ENCODE results near the gene NDST1.

GRCh38 chr5:150498501-150498900 is 9.4 kb upstream of the NDST1 start:
- TF ChIP-seq GABPA (IDR thresholded peaks at IDR 0.05; ENCODE audit: low read depth) (no peak), RAD21 (IDR thresholded peaks at IDR 0.05; ENCODE audit: insufficient read depth, low read depth, low read length) (no peak), ATF2 (IDR thresholded peaks at IDR 0.05; ENCODE audit: low read length) (no peak), NFXL1 (IDR thresholded peaks at IDR 0.05; ENCODE audit: borderline replicate concordance) (no peak), CBFB (IDR thresholded peaks at IDR 0.05; ENCODE audit: low read depth) (no peak), POLR2AphosphoS5 (IDR thresholded peaks at IDR 0.05; ENCODE audit: low read length) (no peak), PRDM15 (CRISPR knock-in tag; IDR thresholded peaks at IDR 0.05) (no peak), REST (IDR thresholded peaks at IDR 0.05; ENCODE audit: low read depth, low read length) (no peak)
- TF ChIP-seq, protein P1, sequence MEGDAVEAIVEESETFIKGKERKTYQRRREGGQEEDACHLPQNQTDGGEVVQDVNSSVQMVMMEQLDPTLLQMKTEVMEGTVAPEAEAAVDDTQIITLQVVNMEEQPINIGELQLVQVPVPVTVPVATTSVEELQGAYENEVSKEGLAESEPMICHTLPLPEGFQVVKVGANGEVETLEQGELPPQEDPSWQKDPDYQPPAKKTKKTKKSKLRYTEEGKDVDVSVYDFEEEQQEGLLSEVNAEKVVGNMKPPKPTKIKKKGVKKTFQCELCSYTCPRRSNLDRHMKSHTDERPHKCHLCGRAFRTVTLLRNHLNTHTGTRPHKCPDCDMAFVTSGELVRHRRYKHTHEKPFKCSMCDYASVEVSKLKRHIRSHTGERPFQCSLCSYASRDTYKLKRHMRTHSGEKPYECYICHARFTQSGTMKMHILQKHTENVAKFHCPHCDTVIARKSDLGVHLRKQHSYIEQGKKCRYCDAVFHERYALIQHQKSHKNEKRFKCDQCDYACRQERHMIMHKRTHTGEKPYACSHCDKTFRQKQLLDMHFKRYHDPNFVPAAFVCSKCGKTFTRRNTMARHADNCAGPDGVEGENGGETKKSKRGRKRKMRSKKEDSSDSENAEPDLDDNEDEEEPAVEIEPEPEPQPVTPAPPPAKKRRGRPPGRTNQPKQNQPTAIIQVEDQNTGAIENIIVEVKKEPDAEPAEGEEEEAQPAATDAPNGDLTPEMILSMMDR (IDR thresholded peaks at IDR 0.05 in 2 of 3, conservative IDR thresholded peaks at IDR 0.05 in 1 of 3; ENCODE audit: control insufficient read depth in 2 of 3, extremely low read depth in 1 of 3, insufficient read depth in 1 of 3, low read depth in 3 of 3, low read length in 3 of 3), result no peak
- TF ChIP-seq, protein P2, sequence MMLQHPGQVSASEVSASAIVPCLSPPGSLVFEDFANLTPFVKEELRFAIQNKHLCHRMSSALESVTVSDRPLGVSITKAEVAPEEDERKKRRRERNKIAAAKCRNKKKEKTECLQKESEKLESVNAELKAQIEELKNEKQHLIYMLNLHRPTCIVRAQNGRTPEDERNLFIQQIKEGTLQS (IDR thresholded peaks at IDR 0.05; ENCODE audit: borderline replicate concordance, extremely low read depth, low read depth, low read length), result no peak
- TF ChIP-seq, protein P3, sequence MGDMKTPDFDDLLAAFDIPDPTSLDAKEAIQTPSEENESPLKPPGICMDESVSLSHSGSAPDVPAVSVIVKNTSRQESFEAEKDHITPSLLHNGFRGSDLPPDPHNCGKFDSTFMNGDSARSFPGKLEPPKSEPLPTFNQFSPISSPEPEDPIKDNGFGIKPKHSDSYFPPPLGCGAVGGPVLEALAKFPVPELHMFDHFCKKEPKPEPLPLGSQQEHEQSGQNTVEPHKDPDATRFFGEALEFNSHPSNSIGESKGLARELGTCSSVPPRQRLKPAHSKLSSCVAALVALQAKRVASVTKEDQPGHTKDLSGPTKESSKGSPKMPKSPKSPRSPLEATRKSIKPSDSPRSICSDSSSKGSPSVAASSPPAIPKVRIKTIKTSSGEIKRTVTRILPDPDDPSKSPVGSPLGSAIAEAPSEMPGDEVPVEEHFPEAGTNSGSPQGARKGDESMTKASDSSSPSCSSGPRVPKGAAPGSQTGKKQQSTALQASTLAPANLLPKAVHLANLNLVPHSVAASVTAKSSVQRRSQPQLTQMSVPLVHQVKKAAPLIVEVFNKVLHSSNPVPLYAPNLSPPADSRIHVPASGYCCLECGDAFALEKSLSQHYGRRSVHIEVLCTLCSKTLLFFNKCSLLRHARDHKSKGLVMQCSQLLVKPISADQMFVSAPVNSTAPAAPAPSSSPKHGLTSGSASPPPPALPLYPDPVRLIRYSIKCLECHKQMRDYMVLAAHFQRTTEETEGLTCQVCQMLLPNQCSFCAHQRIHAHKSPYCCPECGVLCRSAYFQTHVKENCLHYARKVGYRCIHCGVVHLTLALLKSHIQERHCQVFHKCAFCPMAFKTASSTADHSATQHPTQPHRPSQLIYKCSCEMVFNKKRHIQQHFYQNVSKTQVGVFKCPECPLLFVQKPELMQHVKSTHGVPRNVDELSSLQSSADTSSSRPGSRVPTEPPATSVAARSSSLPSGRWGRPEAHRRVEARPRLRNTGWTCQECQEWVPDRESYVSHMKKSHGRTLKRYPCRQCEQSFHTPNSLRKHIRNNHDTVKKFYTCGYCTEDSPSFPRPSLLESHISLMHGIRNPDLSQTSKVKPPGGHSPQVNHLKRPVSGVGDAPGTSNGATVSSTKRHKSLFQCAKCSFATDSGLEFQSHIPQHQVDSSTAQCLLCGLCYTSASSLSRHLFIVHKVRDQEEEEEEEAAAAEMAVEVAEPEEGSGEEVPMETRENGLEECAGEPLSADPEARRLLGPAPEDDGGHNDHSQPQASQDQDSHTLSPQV (IDR thresholded peaks at IDR 0.05), result no peak
- TF ChIP-seq, protein P4, sequence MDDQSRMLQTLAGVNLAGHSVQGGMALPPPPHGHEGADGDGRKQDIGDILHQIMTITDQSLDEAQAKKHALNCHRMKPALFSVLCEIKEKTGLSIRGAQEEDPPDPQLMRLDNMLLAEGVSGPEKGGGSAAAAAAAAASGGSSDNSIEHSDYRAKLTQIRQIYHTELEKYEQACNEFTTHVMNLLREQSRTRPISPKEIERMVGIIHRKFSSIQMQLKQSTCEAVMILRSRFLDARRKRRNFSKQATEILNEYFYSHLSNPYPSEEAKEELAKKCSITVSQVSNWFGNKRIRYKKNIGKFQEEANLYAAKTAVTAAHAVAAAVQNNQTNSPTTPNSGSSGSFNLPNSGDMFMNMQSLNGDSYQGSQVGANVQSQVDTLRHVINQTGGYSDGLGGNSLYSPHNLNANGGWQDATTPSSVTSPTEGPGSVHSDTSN (IDR thresholded peaks at IDR 0.05; ENCODE audit: insufficient replicate concordance, low read depth, low read length), result no peak

Data from GM12878 (cell line).